ENCODE data around the gene ZBTB46.
"Not testable (repeated sequence)": the region's sequence is repeated elsewhere in the genome, so short reads cannot be mapped to it uniquely, and the experiment has no call there.

Gene ZBTB46

GRCh38 chr20:63868264-63868663 lies 37.2 kb upstream of the ZBTB46 start:
- no peak for DNase-seq (ENCODE audit: low read depth)
- TF ChIP-seq CTCF (IDR thresholded peaks at IDR 0.05; ENCODE audit: insufficient read depth, low read depth, low read length, missing control alignments), result no peak

GRCh38 chr20:63867042-63867441 lies 36.0 kb upstream of the ZBTB46 start:
- not testable (repeated sequence) for DNase-seq (ENCODE audit: low read depth); H3K4me3 ChIP-seq (ENCODE audit: low read length)

More at GRCh38 chr20:63868264-63868663, 37.2 kb upstream of the ZBTB46 start:
- no peak overlapping the region for H3K4me3 ChIP-seq (ENCODE audit: low read length)

GRCh38 chr20:63864978-63865640 lies 34.0 kb upstream of the ZBTB46 start, which contains the start of gene TPD52L2:
Gene TPD52L2, plus strand, starts transcription at chr20:63865270. Its CDS starts 96 bp downstream, at chr20:63865366.
- peak within 1 kb of the TSS; percentile 79 for H3K4me3 ChIP-seq (ENCODE audit: low read length)
- no peak for TF ChIP-seq CTCF (IDR thresholded peaks at IDR 0.05; ENCODE audit: insufficient read depth, low read depth, low read length, missing control alignments)
- DNase-seq (ENCODE audit: low read depth), result peak; percentile 100

GRCh38 chr20:63864545-63864977 lies 33.5 kb upstream of the ZBTB46 start:
- H3K4me3 ChIP-seq (ENCODE audit: low read length), result peak overlapping the region; percentile 79

GRCh38 chr20:63863798-63864544 lies 32.9 kb upstream of the ZBTB46 start:
- TF ChIP-seq CTCF (IDR thresholded peaks at IDR 0.05; ENCODE audit: insufficient read depth, low read depth, low read length, missing control alignments), result peak; percentile 36
- H3K4me3 ChIP-seq (ENCODE audit: low read length), result peak overlapping the region; percentile 79
- DNase-seq (ENCODE audit: low read depth), result peak; percentile 78

More at GRCh38 chr20:63864545-63864977, 33.5 kb upstream of the ZBTB46 start:
- no peak for TF ChIP-seq CTCF (IDR thresholded peaks at IDR 0.05; ENCODE audit: insufficient read depth, low read depth, low read length, missing control alignments)
- DNase-seq (ENCODE audit: low read depth), result no peak

- no peak for DNase-seq (ENCODE audit: low read depth)
- no peak for TF ChIP-seq CTCF (IDR thresholded peaks at IDR 0.05; ENCODE audit: insufficient read depth, low read depth, low read length, missing control alignments)
- H3K4me3 ChIP-seq (ENCODE audit: low read length), result peak overlapping the region; percentile 79
Measured at GRCh38 chr20:63863021-63863797, 32.1 kb upstream of the ZBTB46 start.
